Mucosa of rectum (tissue), 2 donors: ENCODE measurements around the gene CAMKMT.

Experiments
- H3K27ac ChIP-seq, 2 donors: one replicate each; pipeline ENCODE4 v1.7.0; 2013; ENCODE audit warnings: inconsistent platforms in 2 of 2, low read depth in 2 of 2, low read length in 2 of 2
- H3K27me3 ChIP-seq, 2 donors: one replicate each; pipeline ENCODE4 v1.7.0; 2013; ENCODE audit warnings: low read length in 2 of 2; ENCODE audit not compliant: control insufficient read depth in 2 of 2, insufficient read depth in 2 of 2
- H3K36me3 ChIP-seq, 2 donors: one replicate each; pipeline ENCODE4 v1.7.0; 2013; ENCODE audit warnings: low read length in 2 of 2; ENCODE audit not compliant: control insufficient read depth in 2 of 2, insufficient read depth in 2 of 2
- H3K4me1 ChIP-seq, 2 donors: one replicate each; pipeline ENCODE4 v1.7.0; 2013; ENCODE audit warnings: low read length in 2 of 2, mild to moderate bottlenecking in 1 of 2; ENCODE audit not compliant: control insufficient read depth in 2 of 2, insufficient read depth in 2 of 2
- H3K4me3 ChIP-seq, 2 donors: one replicate each; pipeline ENCODE4 v1.7.0; 2013; ENCODE audit warnings: low read length in 2 of 2
- H3K9ac ChIP-seq, 2 donors: one replicate each; pipeline ENCODE4 v1.7.0; 2013; ENCODE audit warnings: low read length in 2 of 2, low read depth in 1 of 2, mild to moderate bottlenecking in 1 of 2
- H3K9me3 ChIP-seq, 2 donors: one replicate each; pipeline ENCODE4 v1.7.0; 2013; ENCODE audit warnings: low read length in 2 of 2; ENCODE audit not compliant: control insufficient read depth in 2 of 2
- donor health status: healthy.
- donor health status: Normal muscosa, but diverticular disease.

The CAMKMT gene

DNA sequence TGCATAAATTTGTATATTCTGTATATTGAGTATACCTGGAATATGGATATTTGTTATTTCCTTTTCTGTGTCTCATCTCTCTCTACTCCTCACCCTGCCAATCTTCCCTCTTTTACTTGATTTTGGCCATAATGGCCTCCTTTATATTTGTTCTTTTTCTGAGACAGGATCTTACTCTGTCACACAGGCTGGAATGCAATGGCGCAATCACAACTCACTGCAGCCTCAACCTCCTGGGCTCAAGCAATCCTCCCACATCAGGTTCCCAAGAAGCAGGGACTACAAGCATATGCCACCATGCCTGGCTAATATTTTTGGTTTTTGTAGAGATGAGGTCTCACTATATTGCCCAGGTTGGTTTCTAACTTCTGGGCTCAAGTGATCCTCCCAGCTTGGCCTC is 30.9 kb upstream of the CAMKMT start:
- no peak overlapping the region for H3K27ac ChIP-seq
- H3K27me3 ChIP-seq: no peaks in the 10 kb centered on the region
- no peaks in the 10 kb centered on the region for H3K4me1 ChIP-seq
- H3K36me3 ChIP-seq: peaks cover 27 to 32% of the 10 kb centered on the region in 2 donors
- no peak overlapping the region for H3K9ac ChIP-seq
- no peak overlapping the region for H3K4me3 ChIP-seq
- H3K9me3 ChIP-seq: no peaks in the 10 kb centered on the region

DNA sequence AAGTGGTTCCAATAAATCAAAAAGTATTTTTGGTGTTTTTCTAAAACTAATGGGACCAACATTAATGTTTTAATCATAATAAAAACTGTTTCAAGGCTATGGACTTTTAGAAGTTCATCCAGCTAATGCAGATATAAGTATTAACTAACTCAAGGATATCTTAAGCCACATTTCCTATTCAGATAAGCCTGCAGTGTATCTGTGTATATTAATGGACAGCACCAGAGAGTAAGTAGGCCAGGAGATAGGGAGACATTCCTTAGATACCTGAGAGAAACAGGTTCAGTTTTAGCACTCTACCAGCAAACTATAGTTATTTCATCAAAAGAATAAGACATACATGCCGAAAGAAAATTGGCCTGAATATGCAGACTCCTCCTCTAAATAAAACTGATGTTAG is 27.8 kb upstream of the CAMKMT start:
- Histone ChIP-seq H3K4me1 (no peaks in the 10 kb centered on the region), H3K27ac (no peak overlapping the region), H3K4me3 (no peak overlapping the region), H3K9me3 (no peaks in the 10 kb centered on the region), H3K27me3 (no peaks in the 10 kb centered on the region), H3K36me3 (peaks cover 39 to 43% of the 10 kb centered on the region in 2 donors), H3K9ac (no peak overlapping the region)

- H3K9ac ChIP-seq: no peak overlapping the region
- no peaks in the 10 kb centered on the region for H3K9me3 ChIP-seq
- no peak overlapping the region for H3K27ac ChIP-seq
- no peak overlapping the region for H3K4me3 ChIP-seq
- no peaks in the 10 kb centered on the region for H3K27me3 ChIP-seq
- H3K4me1 ChIP-seq: no peaks in the 10 kb centered on the region
- H3K36me3 ChIP-seq: peaks cover 39 to 42% of the 10 kb centered on the region in 2 donors
Observed at GRCh38 chr2:44335806-44336538, 25.8 kb upstream of the CAMKMT start.

DNA sequence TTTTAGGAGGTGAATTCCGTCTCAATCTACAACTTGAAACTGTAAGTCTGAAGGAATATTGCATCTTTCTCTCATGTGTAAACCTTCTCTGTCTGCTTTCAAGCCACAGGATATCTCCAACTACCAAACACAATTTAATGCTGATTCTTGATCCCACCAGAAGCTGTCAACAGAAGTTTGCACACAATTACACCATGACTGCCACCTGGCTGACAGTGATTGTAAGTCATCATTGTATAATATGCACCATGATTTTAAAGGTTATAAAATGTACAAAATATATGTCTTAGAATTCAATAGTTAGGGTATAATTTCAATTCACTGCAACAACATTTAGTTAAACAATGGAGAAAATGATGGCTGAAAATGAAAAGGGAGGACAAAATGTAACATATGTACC is 18.9 kb upstream of the CAMKMT start:
- Histone ChIP-seq H3K27ac (no peak overlapping the region), H3K4me3 (no peak overlapping the region), H3K27me3 (no peaks in the 10 kb centered on the region), H3K9ac (no peak overlapping the region), H3K4me1 (no peaks in the 10 kb centered on the region), H3K9me3 (no peaks in the 10 kb centered on the region), H3K36me3 (peaks cover 34 to 37% of the 10 kb centered on the region in 2 donors)

DNA sequence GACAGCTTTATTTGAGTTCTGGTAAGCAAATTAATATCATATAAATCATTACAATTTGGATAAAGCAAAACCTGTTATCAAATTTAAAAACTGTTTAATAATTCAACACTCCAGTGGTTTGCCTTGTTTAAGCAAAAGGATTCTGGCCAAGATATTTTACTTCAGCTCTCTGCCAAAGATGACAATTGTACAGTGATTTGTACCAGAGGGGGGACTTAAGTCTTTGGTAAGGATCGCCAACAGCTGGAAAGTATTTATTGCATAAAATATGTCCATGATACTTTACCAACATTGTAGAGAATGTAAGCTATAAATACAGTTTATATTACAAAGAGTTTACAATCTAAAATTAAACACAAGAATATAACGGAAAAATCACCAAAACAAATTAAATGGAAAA is 14.2 kb upstream of the CAMKMT start:
- H3K27ac ChIP-seq: no peak overlapping the region
- peaks cover 15 to 18% of the 10 kb centered on the region in 2 donors for H3K36me3 ChIP-seq
- no peak overlapping the region for H3K4me3 ChIP-seq
- H3K9ac ChIP-seq: no peak overlapping the region
- H3K27me3 ChIP-seq: no peaks in the 10 kb centered on the region
- H3K9me3 ChIP-seq: no peaks in the 10 kb centered on the region
- H3K4me1 ChIP-seq: no peaks in the 10 kb centered on the region

GRCh38 chr2:44348400-44348799 is 13.3 kb upstream of the CAMKMT start:
- H3K9me3 ChIP-seq: no peaks in the 10 kb centered on the region
- H3K9ac ChIP-seq: no peak overlapping the region
- H3K27ac ChIP-seq: no peak overlapping the region
- H3K36me3 ChIP-seq: peaks cover 9 to 14% of the 10 kb centered on the region in 2 donors
- H3K27me3 ChIP-seq: no peaks in the 10 kb centered on the region
- H3K4me3 ChIP-seq: no peak overlapping the region
- H3K4me1 ChIP-seq: no peaks in the 10 kb centered on the region

- no peaks in the 10 kb centered on the region for H3K9me3 ChIP-seq
- no peaks in the 10 kb centered on the region for H3K27me3 ChIP-seq
- peaks cover 4 to 5% of the 10 kb centered on the region in 2 donors for H3K36me3 ChIP-seq
- no peak overlapping the region for H3K27ac ChIP-seq
- H3K4me1 ChIP-seq: no peaks in the 10 kb centered on the region
- H3K9ac ChIP-seq: no peak overlapping the region
- no peak overlapping the region for H3K4me3 ChIP-seq
Observed at GRCh38 chr2:44349506-44349905, 12.2 kb upstream of the CAMKMT start.

DNA sequence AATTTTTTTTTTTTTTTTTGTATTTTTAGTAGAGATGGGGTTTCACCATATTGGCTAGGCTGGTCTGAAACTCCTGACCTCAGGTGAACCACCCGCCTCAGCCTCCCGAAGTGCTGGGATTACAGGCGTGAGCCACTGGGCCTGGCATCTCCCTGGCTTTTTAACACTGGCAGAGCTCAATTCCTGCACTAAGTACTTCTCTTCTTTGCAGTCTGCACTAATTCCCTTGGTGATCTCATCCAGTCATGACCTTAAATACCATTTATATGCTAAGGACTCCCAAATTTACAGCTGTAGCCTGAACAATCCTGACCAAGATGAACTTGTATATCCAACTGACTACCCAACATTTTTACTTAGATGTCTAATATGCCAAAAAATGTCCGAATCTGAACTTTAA is 10.7 kb upstream of the CAMKMT start:
- no peaks in the 10 kb centered on the region for H3K9me3 ChIP-seq
- no peaks in the 10 kb centered on the region for H3K36me3 ChIP-seq
- no peaks in the 10 kb centered on the region for H3K27me3 ChIP-seq
- no peak overlapping the region for H3K9ac ChIP-seq
- H3K27ac ChIP-seq: no peak overlapping the region
- H3K4me3 ChIP-seq: no peak overlapping the region
- H3K4me1 ChIP-seq: no peaks in the 10 kb centered on the region

- H3K9me3 ChIP-seq: no peaks in the 10 kb centered on the region
- no peak overlapping the region for H3K4me3 ChIP-seq
- H3K9ac ChIP-seq: no peak overlapping the region
- no peak overlapping the region for H3K27ac ChIP-seq
- H3K4me1 ChIP-seq: no peaks in the 10 kb centered on the region
- no peaks in the 10 kb centered on the region for H3K36me3 ChIP-seq
- H3K27me3 ChIP-seq: no peaks in the 10 kb centered on the region
Observed at GRCh38 chr2:44351676-44352075, 10.1 kb upstream of the CAMKMT start.

- no peak overlapping the region for H3K4me3 ChIP-seq
- H3K27me3 ChIP-seq: no peaks in the 10 kb centered on the region
- no peaks in the 10 kb centered on the region for H3K4me1 ChIP-seq
- no peak overlapping the region for H3K27ac ChIP-seq
- no peaks in the 10 kb centered on the region for H3K36me3 ChIP-seq
- no peak overlapping the region for H3K9ac ChIP-seq
- no peaks in the 10 kb centered on the region for H3K9me3 ChIP-seq
Observed at GRCh38 chr2:44352510-44352909, 9.2 kb upstream of the CAMKMT start.
